Heart right ventricle (tissue), 16 donors: Measurements from ENCODE around the gene TLN1. TPM values are rescaled to one million over a fixed set of nuclear protein-coding genes. Genes with fewer than 3 reads are reported as not detected.

ENCODE experiments used
- ATAC-seq, 8 donors: fragments of 200-7000 bp; cut with Tn5 transposase; one replicate each; pipeline ENCODE4 v1.9.1; 2020; ENCODE audit warnings: mild to moderate bottlenecking in 8 of 8, moderate library complexity in 8 of 8, moderate number of reproducible peaks in 1 of 8
- DNase-seq, 2 donors: peaks; one replicate each; pipeline ENCODE4 v3.0.0-alpha.2; 2020
- H3K27ac ChIP-seq, 10 donors: fragments of 200-600 bp; sonication (generic) in 2 of 10; one replicate each; pipeline versions ENCODE4 v1.5.0 to v1.8.0; 2020 to 2022; ENCODE audit warnings: mild to moderate bottlenecking in 3 of 10
- H3K27me3 ChIP-seq, 7 donors: fragments of 200-600 bp; one replicate each; pipeline ENCODE4 v1.8.0; 2021 to 2022; ENCODE audit warnings: mild to moderate bottlenecking in 2 of 7
- H3K36me3 ChIP-seq, 9 donors: fragments of 200-600 bp; sonication (generic) in 1 of 9; one replicate each; pipeline versions ENCODE4 v1.5.0 to v1.8.0; 2020 to 2022; ENCODE audit warnings: mild to moderate bottlenecking in 2 of 9
- H3K4me1 ChIP-seq, 9 donors: fragments of 200-600 bp; sonication (generic) in 1 of 9; one replicate each; pipeline versions ENCODE4 v1.5.0 to v1.8.0; 2020 to 2022; ENCODE audit warnings: mild to moderate bottlenecking in 4 of 9
- H3K4me3 ChIP-seq, 10 donors: fragments of 200-600 bp; sonication (generic) in 2 of 10; one replicate each; pipeline versions ENCODE4 v1.5.0 to v1.8.0; 2020 to 2022; ENCODE audit warnings: mild to moderate bottlenecking in 7 of 10, moderate library complexity in 2 of 10
- H3K9me3 ChIP-seq, 11 donors: fragments of 200-600 bp in 10 of 11; sonication (generic) in 2 of 11; one replicate each; pipeline versions ENCODE4 v1.5.0 to v1.8.0; 2013 to 2022; ENCODE audit warnings: mild to moderate bottlenecking in 2 of 11, control low read depth in 1 of 11, moderate library complexity in 1 of 11
- WGBS, 2 donors: extraction: QIAGEN DNeasy Blood & Tissue Kit; methylation state at CpG; one replicate each; pipeline ENCODE4 v1.1.7; 2013; ENCODE audit warnings: inconsistent platforms in 1 of 2; 5-methylcytosine and 5-hydroxymethylcytosine counted together
- intact Hi-C, 10 donors: fragments of 100-400 bp; cut with DNase I; formaldehyde crosslinking; loops; one replicate each; pipeline versions ENCODE4 v1.11.1 to v1.14.2; 2022
- polyA plus RNA-seq, 2 donors: library from polyadenylated mRNA; stranded (reverse); fragments of 200-250 nt; gene quantifications; one replicate each; pipeline ENCODE4 v1.2.3, GENCODE V29; 2013
- total RNA-seq, 10 donors: library from RNA; stranded (reverse); fragmentation: NEBNext Ultra II Directional in 3 of 10; extraction: Animal tissue kit (Norgen Biotek cat#: 25700) in 3 of 10; gene quantifications; one replicate each; pipeline versions ENCODE4 v1.2.1 to v1.2.4, GENCODE V29; 2021 to 2023
- TF ChIP-seq, protein P1 (sequence below), 9 donors: fragments of 200-600 bp; sonication (generic) in 2 of 9; IDR thresholded peaks; one replicate each; pipeline versions ENCODE4 v1.5.0 to v1.8.0; 2021 to 2022; ENCODE audit warnings: antibody characterized with exemption in 9 of 9, mild to moderate bottlenecking in 5 of 9, moderate library complexity in 1 of 9
- donor health status: Arrhythmogenic right ventricular cardiomyopathy.
- donor health status: ischemic (EF 13 %, LVEDD 7.1; RV severe dilation, severe dysfunction).
- donor health status: healthy with polysubstance abuse.
- donor health status: DM: no; HTN: yes; CAD: no.
- donor health status: DM: no; HTN: no; CAD: no.
- donor health status: ischemic (EF 25% LVEDD 6.9; RV normal size, moderate dysfunction).
- donor health status: ischemic (EF 25% LVEDD 5.7; RV mildly dilated, moderate dysfunction).
- donor health status: healthy.
- donor health status: DM: yes; HTN: yes; CAD: no.
- donor health status: Ischemic cardiomyopathy.
- donor health status: ischemic (EF 35%, LVEDD 5.7; RV mildly dilated, moderate dysfunction).
- donor health status: nonischemic (EF 11% LVEDD 7.7; RV severe dilation, severe dysfunction).
- donor health status: DM: yes; HTN: yes; CAD: no.
- donor health status: PGD.
- donor health status: ischemic (EF 29% LVEDD 5.4; RV normal size, mild dysfunction).
- donor health status: nonischemic (EF 23%, LVEDD 6.1; RV moderate dilation, normal function).

TLN1 gene
- total and polyA plus RNA-seq, 12 donors, result 99.6 to 323 (median 238) TPM

GRCh38 chr9:35667939-35668338 lies 64.1 kb downstream of the TLN1 start:
- DNase-seq (no peak), ATAC-seq (no peak)
- intact Hi-C loops, result loop anchor here in 2 of 10 donors (10.0 kb wide), 1 partner anchor 57 kb away; no protein-coding TSS in a partner anchor
- no peak overlapping the region for H3K4me3 ChIP-seq
- H3K27me3 ChIP-seq, result no peaks in the 10 kb centered on the region
- H3K36me3 ChIP-seq, result no peaks in the 10 kb centered on the region
- H3K4me1 ChIP-seq, result peaks cover 0 to 21% (median 15%) of the 10 kb centered on the region in 9 donors
- no peak overlapping the region for H3K27ac ChIP-seq
- TF ChIP-seq, protein P1, sequence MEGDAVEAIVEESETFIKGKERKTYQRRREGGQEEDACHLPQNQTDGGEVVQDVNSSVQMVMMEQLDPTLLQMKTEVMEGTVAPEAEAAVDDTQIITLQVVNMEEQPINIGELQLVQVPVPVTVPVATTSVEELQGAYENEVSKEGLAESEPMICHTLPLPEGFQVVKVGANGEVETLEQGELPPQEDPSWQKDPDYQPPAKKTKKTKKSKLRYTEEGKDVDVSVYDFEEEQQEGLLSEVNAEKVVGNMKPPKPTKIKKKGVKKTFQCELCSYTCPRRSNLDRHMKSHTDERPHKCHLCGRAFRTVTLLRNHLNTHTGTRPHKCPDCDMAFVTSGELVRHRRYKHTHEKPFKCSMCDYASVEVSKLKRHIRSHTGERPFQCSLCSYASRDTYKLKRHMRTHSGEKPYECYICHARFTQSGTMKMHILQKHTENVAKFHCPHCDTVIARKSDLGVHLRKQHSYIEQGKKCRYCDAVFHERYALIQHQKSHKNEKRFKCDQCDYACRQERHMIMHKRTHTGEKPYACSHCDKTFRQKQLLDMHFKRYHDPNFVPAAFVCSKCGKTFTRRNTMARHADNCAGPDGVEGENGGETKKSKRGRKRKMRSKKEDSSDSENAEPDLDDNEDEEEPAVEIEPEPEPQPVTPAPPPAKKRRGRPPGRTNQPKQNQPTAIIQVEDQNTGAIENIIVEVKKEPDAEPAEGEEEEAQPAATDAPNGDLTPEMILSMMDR (IDR thresholded peaks at IDR 0.05), result no peak
- H3K9me3 ChIP-seq, result no peaks in the 10 kb centered on the region
- 96 to 99% methylated on average over 3 of the region's 3 CpGs for WGBS, 2 donors

DNA sequence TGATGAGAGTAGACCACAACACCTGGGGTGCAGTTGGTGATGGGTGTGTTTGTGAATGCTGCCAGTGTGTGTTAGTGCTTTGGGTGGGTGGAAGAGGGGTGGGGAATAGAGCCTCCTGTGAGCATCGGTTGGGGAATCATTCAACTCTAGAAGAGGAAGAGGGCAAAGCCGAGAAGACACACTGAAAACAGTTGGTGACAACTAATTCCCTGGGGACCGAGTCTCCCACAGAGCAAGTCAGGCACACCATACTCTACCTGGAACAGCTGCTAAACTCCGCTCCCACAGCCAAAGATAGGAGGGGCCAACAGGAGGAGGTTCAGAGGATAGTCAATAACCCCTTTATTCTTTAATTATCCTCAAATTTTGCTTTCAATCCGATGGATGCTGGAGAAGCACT lies 65.4 kb downstream of the TLN1 start:
- Histone ChIP-seq H3K4me3 (no peak overlapping the region), H3K9me3 (no peaks in the 10 kb centered on the region), H3K27me3 (no peaks in the 10 kb centered on the region), H3K36me3 (peaks cover 0 to 11% (median 0%) of the 10 kb centered on the region in 9 donors), H3K27ac (no peak overlapping the region), H3K4me1 (peaks cover 0 to 33% (median 18%) of the 10 kb centered on the region in 9 donors)
- TF ChIP-seq, protein P1 (IDR thresholded peaks at IDR 0.05), result no peak
- 92% methylated on average over 5 of the region's 5 CpGs for WGBS, 2 donors
- DNase-seq (no peak), ATAC-seq (no peak)
- intact Hi-C loops, result loop anchor here in 2 of 10 donors (10.0 kb wide), 1 partner anchor 58 kb away; no protein-coding TSS in a partner anchor

DNA sequence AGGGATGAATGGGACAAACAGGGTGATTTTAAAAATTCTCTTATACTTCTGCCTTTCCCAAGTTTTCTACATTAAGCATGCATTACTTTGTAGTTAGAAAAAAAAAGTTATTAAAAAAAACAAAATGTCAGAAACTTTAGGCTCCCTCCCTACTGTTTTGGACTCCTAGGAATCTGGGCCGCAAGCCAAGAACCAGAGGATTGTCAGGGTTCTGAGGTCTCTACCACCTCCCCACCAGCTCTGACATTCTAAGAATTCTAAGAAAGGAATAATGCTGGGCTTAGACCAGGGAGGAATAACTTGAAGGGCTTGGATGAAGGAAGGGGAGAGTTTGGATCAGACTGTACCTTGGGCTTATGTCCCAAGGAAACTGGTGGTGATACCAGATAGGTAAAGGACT lies 66.0 kb downstream of the TLN1 start:
- no peak for DNase-seq
- no peak for ATAC-seq
- no peak overlapping the region for H3K4me3 ChIP-seq
- H3K9me3 ChIP-seq, result no peaks in the 10 kb centered on the region
- H3K27me3 ChIP-seq, result no peaks in the 10 kb centered on the region
- intact Hi-C loops, result loop anchor here in 2 of 10 donors (10.0 kb wide), 1 partner anchor 59 kb away; no protein-coding TSS in a partner anchor
- H3K36me3 ChIP-seq, result peaks cover 0 to 16% (median 0%) of the 10 kb centered on the region in 9 donors
- H3K4me1 ChIP-seq, result peaks cover 0 to 38% (median 22%) of the 10 kb centered on the region in 9 donors
- whole genome bisulfite sequencing, 2 donors, result 70 to 71% methylated on average over 1 of the region's 1 CpG
- TF ChIP-seq, protein P1 (IDR thresholded peaks at IDR 0.05), result no peak
- H3K27ac ChIP-seq, result no peak overlapping the region

- no peaks in the 10 kb centered on the region for H3K27me3 ChIP-seq
- H3K27ac ChIP-seq, result peak overlapping the region in 8 of 10 donors; percentile 31 to 78 (median 61)
- no peaks in the 10 kb centered on the region for H3K9me3 ChIP-seq
- TF ChIP-seq, protein P1 (IDR thresholded peaks at IDR 0.05), result no peak
- peaks cover 0 to 22% (median 5%) of the 10 kb centered on the region in 9 donors for H3K36me3 ChIP-seq
- intact Hi-C loops, result loop anchor here in 3 of 10 donors (2.0 to 10.0 kb wide), 2 partner anchors 21 to 59 kb away; no protein-coding TSS in a partner anchor
- DNase-seq (no peak), ATAC-seq (no peak)
- 32 to 34% methylated on average over 5 of the region's 5 CpGs for WGBS, 2 donors
- peaks cover 0 to 43% (median 28%) of the 10 kb centered on the region in 9 donors for H3K4me1 ChIP-seq
- H3K4me3 ChIP-seq, result peak overlapping the region in 9 of 10 donors; percentile 36 to 67 (median 58)
Measured at GRCh38 chr9:35665471-35665818, 66.5 kb downstream of the TLN1 start.
